ENCODE measurements around the gene MYCBPAP. TPM values are rescaled to one million over a fixed set of nuclear protein-coding genes. Genes with fewer than 3 reads are reported as not detected.

Gene MYCBPAP
- polyA plus RNA-seq, 1 experiment: 0.17 TPM

- CTCF ChIA-PET: no interaction called here
- POLR2A ChIA-PET: no interaction called here
- no peak for DNase-seq (ENCODE audit: low read depth, low spot score)
Observed at GRCh38 chr17:50571681-50572080, 63.4 kb downstream of the MYCBPAP start.

GRCh38 chr17:50572541-50572940 lies 64.3 kb downstream of the MYCBPAP start:
- ChIA-PET POLR2A (no interaction called here), CTCF (no interaction called here)
- Histone ChIP-seq H3K4me3 (ENCODE audit: low read depth, low read length) (no peak overlapping the region), H3K9me3 (ENCODE audit: control insufficient read depth, insufficient read depth, low read length) (no peaks in the 10 kb centered on the region), H3K27ac (ENCODE audit: low read depth, low read length) (no peak overlapping the region), H3K27me3 (ENCODE audit: control insufficient read depth, insufficient read depth, low read length) (peaks cover 29% of the 10 kb centered on the region)
- TF ChIP-seq CTCF (IDR thresholded peaks at IDR 0.05; ENCODE audit: low read depth, low read length): no peak
- DNase-seq (ENCODE audit: low read depth, low spot score): no peak

More at GRCh38 chr17:50571681-50572080, 63.4 kb downstream of the MYCBPAP start:
- no peak overlapping the region for H3K4me3 ChIP-seq (ENCODE audit: low read depth, low read length)
- H3K27me3 ChIP-seq (ENCODE audit: control insufficient read depth, insufficient read depth, low read length): peaks cover 37% of the 10 kb centered on the region
- TF ChIP-seq CTCF (IDR thresholded peaks at IDR 0.05; ENCODE audit: low read depth, low read length): no peak
- no peak overlapping the region for H3K27ac ChIP-seq (ENCODE audit: low read depth, low read length)
- H3K9me3 ChIP-seq (ENCODE audit: control insufficient read depth, insufficient read depth, low read length): no peaks in the 10 kb centered on the region

- Histone ChIP-seq H3K27ac (ENCODE audit: low read depth, low read length) (no peak overlapping the region), H3K9me3 (ENCODE audit: control insufficient read depth, insufficient read depth, low read length) (no peaks in the 10 kb centered on the region), H3K4me3 (ENCODE audit: low read depth, low read length) (no peak overlapping the region), H3K27me3 (ENCODE audit: control insufficient read depth, insufficient read depth, low read length) (peaks cover 34% of the 10 kb centered on the region)
- no peak for DNase-seq (ENCODE audit: low read depth, low spot score)
- ChIA-PET POLR2A (interaction anchor here (0.6 kb wide), 1 partner anchor 183 kb away, joined by 5 read pairs; no protein-coding TSS in a partner anchor), CTCF (no interaction called here)
- no peak for TF ChIP-seq CTCF (IDR thresholded peaks at IDR 0.05; ENCODE audit: low read depth, low read length)
Observed at GRCh38 chr17:50573866-50574611, 65.8 kb downstream of the MYCBPAP start.

- no peak for DNase-seq (ENCODE audit: low read depth, low spot score)
- H3K27me3 ChIP-seq (ENCODE audit: control insufficient read depth, insufficient read depth, low read length): peaks cover 35% of the 10 kb centered on the region
- H3K4me3 ChIP-seq (ENCODE audit: low read depth, low read length): no peak overlapping the region
- POLR2A ChIA-PET: interaction anchor here (0.6 kb wide), 1 partner anchor 129 kb away, joined by 3 read pairs; no protein-coding TSS in a partner anchor
- TF ChIP-seq CTCF (IDR thresholded peaks at IDR 0.05; ENCODE audit: low read depth, low read length): no peak
- H3K27ac ChIP-seq (ENCODE audit: low read depth, low read length): no peak overlapping the region
- CTCF ChIA-PET: no interaction called here
- H3K9me3 ChIP-seq (ENCODE audit: control insufficient read depth, insufficient read depth, low read length): no peaks in the 10 kb centered on the region
Observed at GRCh38 chr17:50575581-50576210, 67.5 kb downstream of the MYCBPAP start.

- Histone ChIP-seq H3K27ac (ENCODE audit: low read depth, low read length) (no peak overlapping the region), H3K27me3 (ENCODE audit: control insufficient read depth, insufficient read depth, low read length) (peaks cover 32% of the 10 kb centered on the region), H3K9me3 (ENCODE audit: control insufficient read depth, insufficient read depth, low read length) (peaks cover 4% of the 10 kb centered on the region), H3K4me3 (ENCODE audit: low read depth, low read length) (no peak overlapping the region)
- no peak for TF ChIP-seq CTCF (IDR thresholded peaks at IDR 0.05; ENCODE audit: low read depth, low read length)
- DNase-seq (ENCODE audit: low read depth, low spot score): no peak
- ChIA-PET POLR2A (interaction anchor here (0.5 kb wide), 1 partner anchor 87 kb away, joined by 6 read pairs; no protein-coding TSS in a partner anchor), CTCF (no interaction called here)
Observed at GRCh38 chr17:50576864-50577263, 68.6 kb downstream of the MYCBPAP start.
